ENCODE data around the gene VOPP1. TPM values are rescaled to one million over a fixed set of nuclear protein-coding genes. Genes with fewer than 3 reads are reported as not detected.
A peak's percentile ranks its signal among the peaks of the same experiment; 100 is the strongest.

The VOPP1 gene
- total RNA-seq, 1 experiment from 2014 or later = 63.9 TPM

GRCh38 chr7:55575098-55575497 is 2.8 kb upstream of the VOPP1 start (continued):
- no peak for TF ChIP-seq FOXK1 (CRISPR knock-in tag; IDR thresholded peaks at IDR 0.05)
- TF ChIP-seq ZNF396 (CRISPR knock-in tag; IDR thresholded peaks at IDR 0.05; ENCODE audit: borderline replicate concordance) = no peak
- TF ChIP-seq USF2 (CRISPR knock-in tag; IDR thresholded peaks at IDR 0.05) = no peak
- TF ChIP-seq ZNF138 (CRISPR knock-in tag; conservative IDR thresholded peaks at IDR 0.05) = no peak

- TF ChIP-seq NFE2L1 (CRISPR knock-in tag; IDR thresholded peaks at IDR 0.05) = no peak
- no peak for TF ChIP-seq GRHL2 (CRISPR knock-in tag; IDR thresholded peaks at IDR 0.05; ENCODE audit: insufficient replicate concordance, severe bottlenecking)
- no peak for TF ChIP-seq ZMAT4 (CRISPR knock-in tag; IDR thresholded peaks at IDR 0.05)
- no peak for TF ChIP-seq MXD4 (CRISPR knock-in tag; IDR thresholded peaks at IDR 0.05; ENCODE audit: borderline replicate concordance)
- no peak for TF ChIP-seq EMX1 (CRISPR knock-in tag; IDR thresholded peaks at IDR 0.05)
- no peak for TF ChIP-seq ELF4 (CRISPR knock-in tag; IDR thresholded peaks at IDR 0.05; ENCODE audit: low read depth)
- no peak for TF ChIP-seq IRF1 (CRISPR knock-in tag; IDR thresholded peaks at IDR 0.05)
- TF ChIP-seq CTCF (IDR thresholded peaks at IDR 0.05) = no peak
- no peak for TF ChIP-seq SMAD3 (CRISPR knock-in tag; IDR thresholded peaks at IDR 0.05; ENCODE audit: borderline replicate concordance)
- no peak for TF ChIP-seq TCF7 (CRISPR knock-in tag; IDR thresholded peaks at IDR 0.05; ENCODE audit: low read depth)
- no peak for TF ChIP-seq NR2C2 (CRISPR knock-in tag; IDR thresholded peaks at IDR 0.05)
- no peak for TF ChIP-seq ZNF232 (CRISPR knock-in tag; IDR thresholded peaks at IDR 0.05)
- TF ChIP-seq OVOL2 (CRISPR knock-in tag; IDR thresholded peaks at IDR 0.05; ENCODE audit: borderline replicate concordance) = no peak
- TF ChIP-seq AR (CRISPR knock-in tag; IDR thresholded peaks at IDR 0.05) = no peak
- no peak for TF ChIP-seq JAZF1 (CRISPR knock-in tag; IDR thresholded peaks at IDR 0.05)
- no peak for TF ChIP-seq KAT7 (CRISPR knock-in tag; IDR thresholded peaks at IDR 0.05; ENCODE audit: borderline replicate concordance)
- no peak for TF ChIP-seq E2F4 (CRISPR knock-in tag; IDR thresholded peaks at IDR 0.05; ENCODE audit: borderline replicate concordance, low read depth)
- no peak for TF ChIP-seq GTF2I (CRISPR knock-in tag; conservative IDR thresholded peaks at IDR 0.05)
- TF ChIP-seq SOX15 (CRISPR knock-in tag; IDR thresholded peaks at IDR 0.05) = no peak
- H3K4me1 Mint-ChIP-seq = peaks cover 35% of the 10 kb centered on the region
- DNase-seq (ENCODE audit: low spot score) (no peak), ATAC-seq (no peak)
- ChIA-PET CTCF (interaction anchor here (0.6 kb wide), 1 partner anchor 24 kb away, joined by 4 read pairs; no protein-coding TSS in a partner anchor), POLR2A (no interaction called here)
- H3K27me3 Mint-ChIP-seq (ENCODE audit: low read depth) = peaks cover 23% of the 10 kb centered on the region
- H3K36me3 Mint-ChIP-seq = no peaks in the 10 kb centered on the region
- H3K4me3 Mint-ChIP-seq = peak overlapping the region; percentile 81; the same call in 1 of the 2 replicates
- H3K27ac Mint-ChIP-seq = no peak overlapping the region
- H3K9me3 Mint-ChIP-seq = no peaks in the 10 kb centered on the region
Observed at GRCh38 chr7:55574051-55574717, 1.9 kb upstream of the VOPP1 start.

Measured in WTC11 (cell line).